Measurements from ENCODE around the gene CTSA.

DNA sequence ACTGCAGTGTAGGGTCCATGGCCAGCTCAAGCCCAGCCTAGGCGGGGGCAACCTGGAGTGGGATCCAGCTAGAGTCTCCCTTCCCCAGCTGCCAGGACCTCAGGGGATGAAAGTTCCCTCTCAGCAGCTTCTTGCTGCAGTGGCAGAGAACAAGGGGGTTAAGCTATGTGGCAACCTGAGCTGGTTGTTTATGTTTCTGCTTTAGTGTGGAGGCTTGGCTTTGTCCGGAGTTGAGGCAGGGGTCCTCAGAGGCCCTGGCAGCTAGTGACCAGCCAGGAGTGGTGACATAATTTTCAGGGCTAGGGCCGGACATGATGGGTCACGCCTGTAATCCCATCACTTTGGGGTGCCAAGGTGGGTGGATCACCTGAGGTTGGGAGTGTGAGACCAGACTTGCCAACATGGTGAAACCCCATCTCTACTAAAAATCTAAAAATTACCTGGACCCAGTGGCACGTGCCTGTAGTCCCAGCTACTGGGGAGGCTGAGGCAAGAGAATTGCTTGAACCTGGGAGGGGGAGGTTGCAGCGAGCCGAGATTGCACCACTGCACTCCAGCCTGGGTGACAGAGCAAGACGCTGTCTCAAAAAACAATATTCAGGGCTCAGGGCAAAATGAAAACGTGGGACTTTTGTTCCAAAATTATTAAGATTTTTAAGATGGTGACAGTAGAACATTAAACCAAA lies 34.8 kb downstream of the CTSA start:
- TF ChIP-seq CTCF (IDR thresholded peaks at IDR 0.05) (no peak), POLR2A (IDR thresholded peaks at IDR 0.05) (no peak)

Measured in testis (tissue), 2 donors.